ENCODE results near the gene PCDH9. TPM values are rescaled to one million over a fixed set of nuclear protein-coding genes. Genes with fewer than 3 reads are reported as not detected.

Gene PCDH9
- total and polyA plus RNA-seq, 10 of the 15 experiments (the other 5 are each of a cell fraction or from before 2014, with no cell fraction given): 0.02 to 2.3 (median 0.05) TPM; not detected in 1

DNA sequence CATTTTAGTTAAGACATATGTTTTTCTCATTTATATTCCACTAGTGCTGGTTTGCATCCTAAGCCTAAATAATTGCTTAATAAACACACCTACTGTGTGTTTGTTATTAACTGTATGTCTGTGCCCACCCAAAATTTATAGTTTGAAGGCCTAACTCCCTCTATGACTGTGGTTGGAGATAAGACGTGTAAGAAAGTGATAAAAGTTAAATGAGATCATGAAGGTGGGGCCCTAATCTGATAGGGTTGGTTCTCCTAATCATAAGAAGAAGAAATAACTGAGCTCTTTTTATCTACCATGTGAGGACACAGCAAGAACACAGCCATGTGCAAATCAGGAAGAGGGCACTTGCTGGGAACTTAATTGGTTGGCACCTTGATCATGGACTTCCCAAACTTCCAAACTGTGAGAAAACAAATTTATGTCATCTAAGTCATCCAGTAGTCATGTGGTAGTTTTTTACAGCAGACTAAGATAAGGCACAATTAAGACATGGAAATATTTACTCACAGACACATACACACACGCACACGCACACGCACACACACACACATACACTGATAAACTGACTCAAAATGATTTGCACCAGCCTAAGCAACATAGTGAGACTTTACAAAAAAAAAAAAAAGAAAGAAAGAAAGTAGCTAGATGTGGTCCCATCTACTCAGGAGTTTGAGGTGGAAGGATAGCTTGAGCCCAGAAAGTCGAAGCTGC lies 662.1 kb downstream of the PCDH9 start:
- no peak for DNase-seq (ENCODE audit: low read depth, low spot score)
- Histone ChIP-seq H3K9me3 (replicated peaks; ENCODE audit: control insufficient read depth, insufficient read depth, low read length) (no peaks in the 10 kb centered on the region), H3K9ac (ENCODE audit: control insufficient read depth, insufficient read depth, low read length) (no peak overlapping the region), H3K4me2 (ENCODE audit: control insufficient read depth, insufficient read depth) (no peak overlapping the region), H3K36me3 (ENCODE audit: control insufficient read depth in 2 of 2, insufficient read depth in 2 of 2, low read length in 1 of 2) (no peaks in the 10 kb centered on the region), H2AFZ (ENCODE audit: control insufficient read depth, low read depth, low read length) (no peak overlapping the region), H3K27ac (ENCODE audit: control insufficient read depth, insufficient read depth) (no peak overlapping the region), H3K4me1 (ENCODE audit: control insufficient read depth, insufficient read depth, low read length) (no peaks in the 10 kb centered on the region), H3K27me3 (replicated peaks in 1 of 2; ENCODE audit: control insufficient read depth in 2 of 2, insufficient read depth in 2 of 2, low read length in 1 of 2) (no peaks in the 10 kb centered on the region), H4K20me1 (ENCODE audit: control insufficient read depth, insufficient read depth) (no peaks in the 10 kb centered on the region), H3K4me3 (no peak overlapping the region), H3K79me2 (ENCODE audit: control insufficient read depth, insufficient read depth, low read length) (no peaks in the 10 kb centered on the region)
- WGBS (ENCODE audit: insufficient coverage, insufficient replicate concordance, low lambda C conversion rate, missing lambda C conversion rate): 71% methylated on average over 4 of the region's 5 CpGs
- BruUV-seq (replicated peaks): no TSS peak
- no peak for ATAC-seq
- FAIRE-seq: no peak
- intact Hi-C loops (cut with micrococcal nuclease; ENCODE audit: unreplicated experiment): no loop called here
- in situ Hi-C loops (cut with MboI): no loop called here
- RAD21 ChIA-PET (ENCODE audit: unreplicated experiment): no interaction called here
- CTCF ChIA-PET: interaction anchor here (1.0 kb wide), 1 partner anchor 23 kb away, joined by 4 read pairs; no protein-coding TSS in a partner anchor
- SMC1A ChIA-PET (ENCODE audit: uncharacterized antibody, unreplicated experiment): interaction anchor here (1.4 kb wide), 1 partner anchor 17 kb away, joined by 3 read pairs; no protein-coding TSS in a partner anchor
- POLR2A ChIA-PET: no interaction called here
- TF ChIP-seq NFIC (IDR thresholded peaks at IDR 0.05; ENCODE audit: low read depth, low read length) (no peak), ZNF24 (IDR thresholded peaks at IDR 0.05) (no peak), BHLHE40 (IDR thresholded peaks at IDR 0.05; ENCODE audit: borderline replicate concordance in 1 of 2, low read depth in 2 of 2, low read length in 1 of 2) (no peak), CBFB (IDR thresholded peaks at IDR 0.05; ENCODE audit: low read depth) (no peak), NFYB (IDR thresholded peaks at IDR 0.05; ENCODE audit: insufficient read depth, low read depth, low read length) (no peak), MEF2B (IDR thresholded peaks at IDR 0.05; ENCODE audit: partially characterized antibody, poor library complexity, severe bottlenecking) (no peak)

GRCh38 chr13:66565279-66565678 lies 664.9 kb downstream of the PCDH9 start:
- no peaks in the 10 kb centered on the region for H4K20me1 ChIP-seq (ENCODE audit: control insufficient read depth, insufficient read depth)
- H3K4me1 ChIP-seq (ENCODE audit: control insufficient read depth, insufficient read depth, low read length): no peaks in the 10 kb centered on the region
- no peak overlapping the region for H2AFZ ChIP-seq (ENCODE audit: control insufficient read depth, low read depth, low read length)
- ATAC-seq (no peak), DNase-seq (ENCODE audit: low read depth, low spot score) (no peak), FAIRE-seq (no peak)
- ChIA-PET RAD21 (ENCODE audit: unreplicated experiment) (no interaction called here), CTCF (interaction anchor here (1.4 kb wide), 1 partner anchor 9 kb away, joined by 4 read pairs; no protein-coding TSS in a partner anchor), POLR2A (no interaction called here), SMC1A (ENCODE audit: uncharacterized antibody, unreplicated experiment) (no interaction called here)
- in situ Hi-C loops (cut with MboI) (no loop called here), intact Hi-C loops (cut with micrococcal nuclease; ENCODE audit: unreplicated experiment) (no loop called here)
- no peaks in the 10 kb centered on the region for H3K36me3 ChIP-seq (ENCODE audit: control insufficient read depth in 2 of 2, insufficient read depth in 2 of 2, low read length in 1 of 2)
- H3K4me3 ChIP-seq: no peak overlapping the region
- H3K27ac ChIP-seq (ENCODE audit: control insufficient read depth, insufficient read depth): no peak overlapping the region
- no peaks in the 10 kb centered on the region for H3K27me3 ChIP-seq (replicated peaks in 1 of 2; ENCODE audit: control insufficient read depth in 2 of 2, insufficient read depth in 2 of 2, low read length in 1 of 2)
- H3K79me2 ChIP-seq (ENCODE audit: control insufficient read depth, insufficient read depth, low read length): no peaks in the 10 kb centered on the region
- H3K9ac ChIP-seq (ENCODE audit: control insufficient read depth, insufficient read depth, low read length): no peak overlapping the region
- H3K9me3 ChIP-seq (replicated peaks; ENCODE audit: control insufficient read depth, insufficient read depth, low read length): no peaks in the 10 kb centered on the region
- no TSS peak for BruUV-seq (replicated peaks)
- no peak overlapping the region for H3K4me2 ChIP-seq (ENCODE audit: control insufficient read depth, insufficient read depth)
- TF ChIP-seq SIX5 (IDR thresholded peaks at IDR 0.05; ENCODE audit: low read depth, low read length, severe bottlenecking) (no peak), SUPT20H (IDR thresholded peaks at IDR 0.05; ENCODE audit: borderline replicate concordance, control insufficient read depth, low read depth, low read length) (no peak), KAT2A (conservative IDR thresholded peaks at IDR 0.05; ENCODE audit: control insufficient read depth, low read depth, low read length) (no peak), JUND (IDR thresholded peaks at IDR 0.05; ENCODE audit: low read depth, low read length) (no peak), CEBPB (IDR thresholded peaks at IDR 0.05; ENCODE audit: borderline replicate concordance in 1 of 2, low read depth in 2 of 2, low read length in 2 of 2) (no peak), EZH2 (IDR thresholded peaks at IDR 0.05; ENCODE audit: borderline replicate concordance, control insufficient read depth, low read depth, low read length) (no peak)
- TF ChIP-seq, protein P1, sequence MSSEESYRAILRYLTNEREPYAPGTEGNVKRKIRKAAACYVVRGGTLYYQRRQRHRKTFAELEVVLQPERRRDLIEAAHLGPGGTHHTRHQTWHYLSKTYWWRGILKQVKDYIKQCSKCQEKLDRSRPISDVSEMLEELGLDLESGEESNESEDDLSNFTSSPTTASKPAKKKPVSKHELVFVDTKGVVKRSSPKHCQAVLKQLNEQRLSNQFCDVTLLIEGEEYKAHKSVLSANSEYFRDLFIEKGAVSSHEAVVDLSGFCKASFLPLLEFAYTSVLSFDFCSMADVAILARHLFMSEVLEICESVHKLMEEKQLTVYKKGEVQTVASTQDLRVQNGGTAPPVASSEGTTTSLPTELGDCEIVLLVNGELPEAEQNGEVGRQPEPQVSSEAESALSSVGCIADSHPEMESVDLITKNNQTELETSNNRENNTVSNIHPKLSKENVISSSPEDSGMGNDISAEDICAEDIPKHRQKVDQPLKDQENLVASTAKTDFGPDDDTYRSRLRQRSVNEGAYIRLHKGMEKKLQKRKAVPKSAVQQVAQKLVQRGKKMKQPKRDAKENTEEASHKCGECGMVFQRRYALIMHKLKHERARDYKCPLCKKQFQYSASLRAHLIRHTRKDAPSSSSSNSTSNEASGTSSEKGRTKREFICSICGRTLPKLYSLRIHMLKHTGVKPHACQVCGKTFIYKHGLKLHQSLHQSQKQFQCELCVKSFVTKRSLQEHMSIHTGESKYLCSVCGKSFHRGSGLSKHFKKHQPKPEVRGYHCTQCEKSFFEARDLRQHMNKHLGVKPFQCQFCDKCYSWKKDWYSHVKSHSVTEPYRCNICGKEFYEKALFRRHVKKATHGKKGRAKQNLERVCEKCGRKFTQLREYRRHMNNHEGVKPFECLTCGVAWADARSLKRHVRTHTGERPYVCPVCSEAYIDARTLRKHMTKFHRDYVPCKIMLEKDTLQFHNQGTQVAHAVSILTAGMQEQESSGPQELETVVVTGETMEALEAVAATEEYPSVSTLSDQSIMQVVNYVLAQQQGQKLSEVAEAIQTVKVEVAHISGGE (CRISPR knock-in tag; IDR thresholded peaks at IDR 0.05): no peak
